ENCODE measurements around the gene COL6A2.

COL6A2 gene

GRCh38 chr21:46083791-46084561 is 13.9 kb upstream of the COL6A2 start:
- TF ChIP-seq EP300 (IDR thresholded peaks at IDR 0.05; ENCODE audit: borderline replicate concordance) = no peak
- TF ChIP-seq TAF1 (IDR thresholded peaks at IDR 0.05; ENCODE audit: low read depth) = no peak
- TF ChIP-seq FOXM1 (IDR thresholded peaks at IDR 0.05; ENCODE audit: borderline replicate concordance, low read depth) = no peak
- no peak for TF ChIP-seq MAX (IDR thresholded peaks at IDR 0.05)
- no peak for TF ChIP-seq RAD21 (IDR thresholded peaks at IDR 0.05; ENCODE audit: low read depth)
- TF ChIP-seq USF1 (IDR thresholded peaks at IDR 0.05) = no peak
- no peak for TF ChIP-seq ZBTB7A (IDR thresholded peaks at IDR 0.05; ENCODE audit: low read depth)
- TF ChIP-seq EGR1 (IDR thresholded peaks at IDR 0.05) = no peak
- TF ChIP-seq NFIC (IDR thresholded peaks at IDR 0.05) = no peak
- TF ChIP-seq TCF12 (IDR thresholded peaks at IDR 0.05; ENCODE audit: low read depth) = no peak
- TF ChIP-seq CEBPB (IDR thresholded peaks at IDR 0.05) = no peak
- no peak for TF ChIP-seq CREB1 (IDR thresholded peaks at IDR 0.05; ENCODE audit: low read depth)
- TF ChIP-seq TEAD4 (IDR thresholded peaks at IDR 0.05) = no peak

GRCh38 chr21:46084709-46085108 is 13.2 kb upstream of the COL6A2 start:
- no peak for TF ChIP-seq TEAD4 (IDR thresholded peaks at IDR 0.05)
- no peak for TF ChIP-seq EP300 (IDR thresholded peaks at IDR 0.05; ENCODE audit: borderline replicate concordance)
- TF ChIP-seq NFIC (IDR thresholded peaks at IDR 0.05) = no peak

DNA sequence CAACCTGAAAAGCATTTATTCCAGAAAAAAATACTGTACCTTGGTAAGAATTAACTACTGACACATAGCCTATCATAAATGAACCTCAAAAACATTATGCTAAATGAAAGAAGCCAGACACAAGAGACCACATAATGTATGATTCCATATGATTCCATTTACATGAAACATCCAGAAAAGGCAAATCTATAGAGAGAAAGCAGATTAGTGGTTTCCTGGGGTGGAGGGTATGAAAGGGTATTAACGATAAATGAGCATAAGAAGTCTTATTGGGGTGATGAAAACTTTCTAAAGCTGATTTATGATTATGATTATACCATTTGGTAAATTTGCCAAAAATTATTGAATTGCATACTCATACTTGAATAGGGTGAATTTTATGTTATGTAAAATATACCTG is 10.3 kb upstream of the COL6A2 start:
- TF ChIP-seq TAF1 (IDR thresholded peaks at IDR 0.05; ENCODE audit: low read depth) (no peak), EGR1 (IDR thresholded peaks at IDR 0.05) (no peak), ZBTB7A (IDR thresholded peaks at IDR 0.05; ENCODE audit: low read depth) (no peak), MAX (IDR thresholded peaks at IDR 0.05) (no peak), USF1 (IDR thresholded peaks at IDR 0.05) (no peak), YY1 (IDR thresholded peaks at IDR 0.05; ENCODE audit: low read depth) (no peak), TCF12 (IDR thresholded peaks at IDR 0.05; ENCODE audit: low read depth) (no peak), TEAD4 (IDR thresholded peaks at IDR 0.05) (no peak), FOXM1 (IDR thresholded peaks at IDR 0.05; ENCODE audit: borderline replicate concordance, low read depth) (no peak), REST (IDR thresholded peaks at IDR 0.05; ENCODE audit: low read depth) (no peak), CEBPB (IDR thresholded peaks at IDR 0.05) (no peak), RAD21 (IDR thresholded peaks at IDR 0.05; ENCODE audit: low read depth) (no peak), CREB1 (IDR thresholded peaks at IDR 0.05; ENCODE audit: low read depth) (no peak), NFIC (IDR thresholded peaks at IDR 0.05) (no peak), EP300 (IDR thresholded peaks at IDR 0.05; ENCODE audit: borderline replicate concordance) (no peak)

DNA sequence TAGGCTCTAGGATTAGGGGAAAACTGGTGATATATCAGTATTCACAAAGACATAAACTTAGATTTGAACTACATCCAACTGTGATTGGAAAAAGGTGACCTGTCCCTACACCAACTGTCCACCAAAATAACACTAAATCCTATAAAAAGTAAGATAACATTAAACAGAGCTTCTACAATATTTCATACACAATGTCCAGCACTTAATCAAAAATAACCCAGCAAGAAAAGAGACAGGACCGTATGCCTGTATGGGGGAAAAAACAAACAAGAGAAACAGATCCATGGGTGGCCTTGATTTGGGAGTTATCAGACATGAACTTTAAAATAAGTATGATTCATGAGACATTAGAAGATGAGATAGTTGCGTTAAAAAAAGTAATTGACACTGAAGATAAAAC is 9.7 kb upstream of the COL6A2 start:
- TF ChIP-seq REST (IDR thresholded peaks at IDR 0.05; ENCODE audit: low read depth) (no peak), MAX (IDR thresholded peaks at IDR 0.05) (no peak), USF1 (IDR thresholded peaks at IDR 0.05) (no peak), TEAD4 (IDR thresholded peaks at IDR 0.05) (no peak), EP300 (IDR thresholded peaks at IDR 0.05; ENCODE audit: borderline replicate concordance) (no peak), TCF12 (IDR thresholded peaks at IDR 0.05; ENCODE audit: low read depth) (no peak), EGR1 (IDR thresholded peaks at IDR 0.05) (no peak), CREB1 (IDR thresholded peaks at IDR 0.05; ENCODE audit: low read depth) (no peak), FOXM1 (IDR thresholded peaks at IDR 0.05; ENCODE audit: borderline replicate concordance, low read depth) (no peak), YY1 (IDR thresholded peaks at IDR 0.05; ENCODE audit: low read depth) (no peak), RAD21 (IDR thresholded peaks at IDR 0.05; ENCODE audit: low read depth) (no peak), TAF1 (IDR thresholded peaks at IDR 0.05; ENCODE audit: low read depth) (no peak), NFIC (IDR thresholded peaks at IDR 0.05) (no peak), ZBTB7A (IDR thresholded peaks at IDR 0.05; ENCODE audit: low read depth) (no peak), CEBPB (IDR thresholded peaks at IDR 0.05) (no peak)

- TF ChIP-seq CEBPB (IDR thresholded peaks at IDR 0.05) (no peak), NFIC (IDR thresholded peaks at IDR 0.05) (no peak)
These were observed 8.6 kb upstream of the COL6A2 start for GRCh38 chr21:46089285-46089684.

Data from Ishikawa (cell line).